Activated CD8-positive, alpha-beta T cell treated with anti-CD3 and anti-CD28 coated beads, Interleukin-2, amount 10 ng/mL, durations not matched to agents 7 days and 5 days (primary cell): Measurements from ENCODE around the gene TLCD4. TPM values are rescaled to one million over a fixed set of nuclear protein-coding genes. Genes with fewer than 3 reads are reported as not detected.

Experiments
- ATAC-seq: fragments of 150-1000 bp; cut with Tn5 transposase; one replicate; pipeline ENCODE4 v1.10.0; 2021; ENCODE audit warnings: moderate library complexity
- CTCF ChIA-PET: fragments of 350-600 bp; sonication (Branson Sonifier 250); formaldehyde crosslinking; loops from one replicate; lab custom pipeline; 2021; ENCODE audit warnings: antibody characterized with exemption; lab: Charles Lee
- POLR2A ChIA-PET: fragments of 350-600 bp; sonication (Branson Sonifier 250); formaldehyde crosslinking; loops from one replicate; lab custom pipeline; 2021; ENCODE audit warnings: antibody characterized with exemption; lab: Charles Lee
- DNase-seq: peaks from one replicate; pipeline ENCODE4 v3.0.0-alpha.2; 2020
- H3K27ac Mint-ChIP-seq: one replicate; pipeline ENCODE4 v1.8.0; 2021; ENCODE audit warnings: mild to moderate bottlenecking, mixed read lengths
- H3K27me3 Mint-ChIP-seq: one replicate; pipeline ENCODE4 v1.8.0; 2021; ENCODE audit warnings: low read depth, mixed read lengths
- H3K36me3 Mint-ChIP-seq: one replicate; pipeline ENCODE4 v1.8.0; 2021; ENCODE audit warnings: low read depth, mixed read lengths
- H3K4me1 Mint-ChIP-seq: one replicate; pipeline ENCODE4 v1.8.0; 2021; ENCODE audit warnings: low read depth, mixed read lengths
- H3K4me3 Mint-ChIP-seq: one replicate; pipeline ENCODE4 v1.8.0; 2021; ENCODE audit warnings: mild to moderate bottlenecking, mixed read lengths
- H3K9me3 Mint-ChIP-seq: one replicate; pipeline ENCODE4 v1.8.0; 2022; ENCODE audit warnings: mixed read lengths; ENCODE audit not compliant: insufficient read depth
- total RNA-seq, 2 experiments: library from RNA; stranded (reverse); gene quantifications; one replicate each; pipeline ENCODE4 v1.2.3, GENCODE V29; 2021

TLCD4 gene
- total RNA-seq, 2 experiments from 2014 or later: not detected

DNA sequence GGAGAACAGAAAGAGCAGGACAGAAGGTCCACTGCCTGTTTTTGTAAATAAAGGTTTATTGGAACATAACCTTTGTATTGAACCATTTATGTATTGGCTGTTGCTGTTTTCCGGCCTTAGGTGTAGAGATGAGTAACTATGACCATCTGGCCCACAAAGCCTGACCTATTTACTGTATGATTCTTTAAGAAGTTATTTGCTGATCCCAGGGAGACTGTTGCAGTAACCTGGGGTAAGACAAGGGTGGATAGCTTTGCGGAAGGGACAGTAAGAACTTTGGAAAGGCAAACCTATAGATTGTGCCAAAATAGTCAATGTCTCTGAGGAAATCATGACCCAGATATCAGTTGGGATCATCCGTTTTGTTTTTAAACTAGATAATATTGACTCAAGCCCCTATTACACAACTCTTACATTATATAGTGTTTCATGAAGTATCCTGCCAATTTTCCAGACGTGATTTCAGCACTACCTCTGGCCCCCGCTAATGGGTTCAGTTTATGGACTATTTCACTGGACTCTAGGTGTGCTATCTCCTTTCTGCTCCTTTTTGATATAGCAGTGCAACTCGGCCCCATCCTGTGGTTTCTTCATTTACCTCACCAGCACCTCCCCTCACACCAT is 20.8 kb upstream of the TLCD4 start:
- Mint-ChIP-seq H3K36me3 (no peaks in the 10 kb centered on the region), H3K9me3 (no peaks in the 10 kb centered on the region), H3K4me1 (no peaks in the 10 kb centered on the region), H3K27ac (no peak overlapping the region), H3K27me3 (peaks cover 6% of the 10 kb centered on the region), H3K4me3 (no peak overlapping the region)
- ATAC-seq (no peak), DNase-seq (no peak)
- POLR2A ChIA-PET: no interaction called here
- CTCF ChIA-PET: no interaction called here

DNA sequence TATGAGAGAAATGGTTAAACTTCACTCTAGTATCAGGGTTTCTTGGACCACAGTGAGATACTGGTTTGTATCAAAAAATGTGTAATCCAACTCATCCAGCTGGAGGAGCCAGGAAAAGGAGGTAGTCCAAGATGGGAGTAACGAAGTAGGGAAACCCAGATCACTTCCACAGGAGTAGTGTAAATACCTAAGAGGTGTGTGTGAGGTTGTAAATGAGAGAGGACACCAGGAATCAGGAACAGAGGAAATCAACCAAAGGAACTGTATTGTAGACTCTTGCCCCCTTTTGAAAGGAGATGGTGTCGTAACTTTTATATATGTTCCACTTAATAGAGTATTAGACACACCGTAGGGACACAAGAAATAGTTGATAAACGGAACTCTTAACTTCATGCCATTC is 19.7 kb upstream of the TLCD4 start:
- H3K27me3 Mint-ChIP-seq: peaks cover 6% of the 10 kb centered on the region
- CTCF ChIA-PET: no interaction called here
- H3K4me1 Mint-ChIP-seq: no peaks in the 10 kb centered on the region
- POLR2A ChIA-PET: no interaction called here
- DNase-seq (no peak), ATAC-seq (no peak)
- no peak overlapping the region for H3K27ac Mint-ChIP-seq
- H3K4me3 Mint-ChIP-seq: no peak overlapping the region
- H3K9me3 Mint-ChIP-seq: no peaks in the 10 kb centered on the region
- no peaks in the 10 kb centered on the region for H3K36me3 Mint-ChIP-seq

DNA sequence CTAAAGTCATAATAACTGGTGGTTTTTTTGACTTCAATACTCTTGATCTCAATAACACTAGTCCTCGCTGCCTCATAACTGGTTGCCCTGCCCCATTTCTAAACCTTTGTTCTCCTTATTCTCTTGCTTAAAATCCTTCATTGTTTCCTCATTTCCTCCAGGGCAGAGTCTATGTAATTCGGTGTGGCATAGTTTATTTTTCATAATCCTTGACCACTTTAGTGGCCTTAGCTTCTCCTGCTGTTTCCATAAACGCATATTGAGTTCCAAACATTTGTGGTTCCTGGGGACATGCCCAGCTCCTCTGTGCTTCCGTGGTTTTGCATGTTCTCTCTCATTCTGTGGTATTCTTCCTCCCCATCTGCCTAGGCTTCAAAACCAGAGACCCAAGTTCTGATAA is 19.0 kb upstream of the TLCD4 start:
- no peaks in the 10 kb centered on the region for H3K9me3 Mint-ChIP-seq

DNA sequence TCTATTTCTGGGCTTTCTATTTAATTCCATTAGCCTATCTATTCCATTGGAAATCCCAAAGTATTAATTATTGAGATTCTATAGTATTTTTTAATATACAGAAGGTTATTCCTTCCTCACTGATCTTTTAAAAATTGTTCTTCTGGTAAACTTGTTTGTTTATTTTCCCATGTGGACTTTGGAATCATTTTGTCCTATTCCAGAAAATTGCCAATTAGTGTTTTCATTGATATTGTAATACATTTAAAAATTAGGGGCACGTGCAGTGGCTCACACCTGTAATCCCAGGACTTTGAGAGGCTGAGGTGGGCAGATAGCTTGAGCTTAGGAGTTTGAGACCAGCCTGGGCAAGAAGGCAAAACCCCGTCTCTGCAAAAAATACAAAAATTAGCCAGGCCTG is 8.4 kb upstream of the TLCD4 start:
- POLR2A ChIA-PET: no interaction called here

More for the DNA sequence above, 19.0 kb upstream of the TLCD4 start:
- H3K36me3 Mint-ChIP-seq: no peaks in the 10 kb centered on the region
- ChIA-PET CTCF (no interaction called here), POLR2A (no interaction called here)
- H3K27me3 Mint-ChIP-seq: peaks cover 6% of the 10 kb centered on the region
- ATAC-seq (no peak), DNase-seq (no peak)
- H3K4me1 Mint-ChIP-seq: no peaks in the 10 kb centered on the region
- no peak overlapping the region for H3K4me3 Mint-ChIP-seq
- H3K27ac Mint-ChIP-seq: no peak overlapping the region

DNA sequence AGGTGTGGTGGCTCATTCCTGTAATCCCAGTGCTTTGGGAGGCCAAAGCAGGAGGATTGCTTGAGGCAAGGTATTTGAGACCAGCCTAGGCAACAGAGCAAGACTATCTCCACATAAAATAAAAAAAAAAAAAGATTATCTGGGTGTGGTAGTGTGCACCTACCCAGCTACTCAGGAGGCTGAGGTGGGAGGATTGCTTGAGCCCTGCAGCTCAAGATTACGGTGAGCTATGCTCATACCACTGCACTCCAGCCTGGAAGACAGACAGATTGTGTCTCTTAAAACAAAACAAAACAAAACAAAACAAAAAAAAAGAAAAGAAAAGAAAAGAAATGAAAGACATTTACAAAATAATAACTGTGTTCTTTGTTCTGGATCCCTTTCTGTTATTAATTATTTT is 6.1 kb upstream of the TLCD4 start:
- H3K27ac Mint-ChIP-seq: no peak overlapping the region
- H3K4me3 Mint-ChIP-seq: no peak overlapping the region
- H3K36me3 Mint-ChIP-seq: no peaks in the 10 kb centered on the region
- ATAC-seq: no peak
- peaks cover 23% of the 10 kb centered on the region for H3K27me3 Mint-ChIP-seq
- H3K9me3 Mint-ChIP-seq: no peaks in the 10 kb centered on the region
- POLR2A ChIA-PET: no interaction called here
- CTCF ChIA-PET: no interaction called here
- no peak for DNase-seq
- H3K4me1 Mint-ChIP-seq: no peaks in the 10 kb centered on the region

More for the DNA sequence above, 8.4 kb upstream of the TLCD4 start:
- no peaks in the 10 kb centered on the region for H3K4me1 Mint-ChIP-seq
- DNase-seq (no peak), ATAC-seq (no peak)
- H3K9me3 Mint-ChIP-seq: no peaks in the 10 kb centered on the region
- peaks cover 15% of the 10 kb centered on the region for H3K27me3 Mint-ChIP-seq
- H3K27ac Mint-ChIP-seq: no peak overlapping the region
- CTCF ChIA-PET: no interaction called here
- no peak overlapping the region for H3K4me3 Mint-ChIP-seq
- no peaks in the 10 kb centered on the region for H3K36me3 Mint-ChIP-seq

DNA sequence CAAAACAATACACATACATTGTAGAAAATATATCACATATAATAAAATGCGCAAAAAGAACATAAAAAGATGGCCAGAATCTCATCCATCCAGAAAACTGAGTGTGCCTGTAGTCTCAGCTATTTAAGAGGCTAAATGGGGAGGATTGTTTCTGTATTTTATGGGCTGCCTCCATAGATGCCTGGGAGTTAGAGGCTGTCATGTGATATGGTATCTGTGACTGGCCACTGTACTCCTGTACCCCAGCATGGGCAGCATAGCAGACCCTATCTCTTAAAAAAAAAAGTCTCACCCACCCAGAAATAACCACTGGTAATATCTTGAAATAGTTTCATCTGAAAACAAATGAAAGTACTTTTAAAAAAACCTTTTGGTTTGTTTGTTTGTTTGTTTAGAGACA is 3.5 kb upstream of the TLCD4 start:
- CTCF ChIA-PET: no interaction called here
- H3K27me3 Mint-ChIP-seq: peaks cover 36% of the 10 kb centered on the region
- ATAC-seq (no peak), DNase-seq (no peak)
- no peak overlapping the region for H3K4me3 Mint-ChIP-seq
- POLR2A ChIA-PET: no interaction called here
- H3K27ac Mint-ChIP-seq: no peak overlapping the region
- H3K4me1 Mint-ChIP-seq: peaks cover 3% of the 10 kb centered on the region
- no peaks in the 10 kb centered on the region for H3K9me3 Mint-ChIP-seq
- H3K36me3 Mint-ChIP-seq: no peaks in the 10 kb centered on the region

DNA sequence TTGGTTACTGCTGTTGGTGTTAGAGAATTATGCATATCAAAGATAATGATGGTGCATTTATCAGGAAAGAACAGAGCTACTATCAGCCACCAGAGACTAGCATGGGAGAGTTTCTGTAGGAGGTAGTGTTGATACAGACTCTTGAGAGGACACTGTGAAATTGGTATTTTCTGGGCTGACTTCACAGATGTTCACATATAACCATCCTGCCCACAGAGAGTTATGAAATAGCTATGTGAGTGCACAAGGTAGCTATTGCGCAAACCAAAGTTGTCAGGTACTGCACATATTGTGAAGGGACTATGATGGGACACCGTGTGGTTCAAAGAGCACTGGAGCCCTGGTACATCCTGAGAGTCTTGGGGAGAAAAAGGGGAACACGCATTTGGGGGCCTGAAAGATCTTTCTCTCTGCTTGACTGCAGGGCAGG is 1.4 kb upstream of the TLCD4 start:
- Mint-ChIP-seq H3K36me3 (no peaks in the 10 kb centered on the region), H3K4me3 (no peak overlapping the region), H3K27ac (no peak overlapping the region), H3K4me1 (peaks cover 3% of the 10 kb centered on the region), H3K27me3 (peaks cover 52% of the 10 kb centered on the region), H3K9me3 (no peaks in the 10 kb centered on the region)
- ChIA-PET POLR2A (no interaction called here), CTCF (interaction anchor here (1.1 to 4.8 kb wide), 4 partner anchors 15 to 118 kb away, joined by 3 to 18 read pairs (median 4); partner anchors contain the start of gene RWDD3)
- no peak for ATAC-seq
- no peak for DNase-seq

DNA sequence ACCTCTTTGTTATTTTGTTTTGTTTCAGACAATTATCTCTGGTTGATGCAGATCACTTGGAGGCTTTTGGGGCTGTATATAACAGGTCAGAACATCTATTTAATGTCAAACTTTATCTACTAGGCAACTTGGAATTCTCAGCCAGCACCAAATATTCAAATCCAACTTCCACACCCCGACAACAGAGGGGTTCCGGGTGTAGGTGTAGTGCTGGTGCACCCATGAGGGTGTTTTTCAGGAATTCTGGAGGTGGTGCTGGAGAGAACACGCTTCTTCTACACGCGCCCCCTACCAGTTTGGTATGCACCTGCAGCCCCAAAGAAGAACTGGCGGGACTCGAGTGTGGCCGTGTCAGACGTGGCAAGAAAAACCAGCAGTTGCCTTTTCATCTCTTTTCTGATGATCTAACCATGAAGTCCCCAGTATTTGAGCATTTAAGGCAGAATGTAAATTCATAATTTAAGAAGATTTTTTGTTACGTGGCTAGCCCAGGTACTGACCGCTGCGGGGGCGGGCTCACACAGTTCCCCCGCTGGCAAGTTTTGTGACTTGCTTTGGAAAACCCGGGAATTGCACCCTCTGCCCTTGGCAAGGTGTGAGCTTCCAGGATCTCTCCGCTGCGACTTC is 462 bp upstream of the TLCD4 start:
- Mint-ChIP-seq H3K36me3 (no peaks in the 10 kb centered on the region), H3K4me3 (peak overlapping the region; percentile 72), H3K4me1 (peaks cover 3% of the 10 kb centered on the region), H3K9me3 (no peaks in the 10 kb centered on the region), H3K27me3 (peaks cover 52% of the 10 kb centered on the region), H3K27ac (no peak overlapping the region)
- DNase-seq (peak; percentile 56), ATAC-seq (peak; percentile 55)
- ChIA-PET POLR2A (interaction anchor here (0.9 kb wide), 1 partner anchor 117 kb away, joined by 3 read pairs; the partner anchor contains the start of gene RWDD3), CTCF (interaction anchor here (1.1 to 4.8 kb wide), 5 partner anchors 14 to 262 kb away, joined by 3 to 18 read pairs (median 3); partner anchors contain the start of gene RWDD3)

DNA sequence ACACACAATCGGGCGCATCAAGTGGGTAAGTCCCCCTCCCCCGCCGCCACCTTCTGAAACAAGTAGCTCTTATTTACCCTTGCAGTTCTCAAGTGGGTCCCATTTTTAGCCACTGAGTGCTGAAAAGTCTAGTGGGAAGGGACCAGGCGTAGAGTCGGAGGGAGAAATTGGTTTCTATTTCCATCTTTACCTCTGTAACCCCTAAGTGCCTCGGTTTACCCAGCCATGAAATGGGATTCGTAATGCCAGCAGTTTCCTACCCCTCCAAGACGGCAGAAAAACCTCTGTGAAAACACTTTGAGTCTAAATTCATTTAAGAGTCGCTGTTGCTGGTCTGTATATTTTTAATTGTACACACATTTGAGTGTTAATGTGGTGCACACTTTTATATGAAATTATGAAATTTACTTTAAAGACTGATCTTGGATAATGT is 928 bp downstream of the TLCD4 start:
- Mint-ChIP-seq H3K4me1 (peaks cover 3% of the 10 kb centered on the region), H3K27ac (no peak overlapping the region), H3K9me3 (no peaks in the 10 kb centered on the region), H3K4me3 (peak overlapping the region; percentile 66), H3K27me3 (peaks cover 48% of the 10 kb centered on the region), H3K36me3 (no peaks in the 10 kb centered on the region)
- ChIA-PET POLR2A (no interaction called here), CTCF (interaction anchor here (0.6 to 4.8 kb wide), 3 partner anchors 34 to 263 kb away, joined by 3 to 18 read pairs (median 3); no protein-coding TSS in a partner anchor)
- no peak for ATAC-seq
- no peak for DNase-seq

DNA sequence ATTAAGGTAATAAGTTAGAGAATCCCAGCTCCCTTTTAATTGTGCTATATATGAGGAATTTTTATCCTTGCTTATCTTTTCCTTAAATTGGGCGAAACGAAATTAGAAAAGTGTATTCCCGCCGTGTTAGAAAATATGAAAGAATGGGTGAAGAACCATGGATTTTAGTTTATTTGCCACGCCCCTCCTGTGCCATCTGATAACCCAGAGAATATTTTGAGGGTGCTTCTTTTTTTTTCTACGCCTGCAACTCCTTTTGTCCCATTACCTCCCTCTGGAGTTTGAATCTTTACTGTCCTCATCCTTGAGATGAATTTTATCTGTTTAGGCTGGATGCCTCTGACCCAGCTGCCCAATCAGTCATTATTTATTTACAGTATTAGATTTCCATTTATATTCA is 1.6 kb downstream of the TLCD4 start:
- POLR2A ChIA-PET: no interaction called here

DNA sequence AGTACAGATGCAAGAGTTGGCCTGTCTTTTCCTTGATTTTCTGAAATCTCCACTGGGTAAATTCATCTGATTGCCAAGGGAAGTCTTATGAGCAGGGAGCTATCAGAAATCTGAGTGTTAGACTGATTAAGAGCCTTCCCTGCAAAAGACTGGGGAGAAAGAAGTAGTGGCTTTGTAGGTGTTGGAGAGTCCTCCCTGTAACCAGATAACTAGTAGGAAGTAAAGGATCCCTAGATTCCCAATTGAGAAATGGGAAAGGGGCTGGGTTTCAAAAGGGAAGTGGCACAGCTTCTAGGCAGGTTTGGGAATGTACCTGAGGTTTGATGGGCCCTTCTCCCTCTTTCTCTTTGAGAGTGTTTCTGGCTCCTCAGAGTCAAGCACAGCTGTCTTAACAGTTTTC is 2.1 kb downstream of the TLCD4 start:
- H3K36me3 Mint-ChIP-seq: no peaks in the 10 kb centered on the region
- no peak overlapping the region for H3K4me3 Mint-ChIP-seq
- H3K27me3 Mint-ChIP-seq: peaks cover 46% of the 10 kb centered on the region
- DNase-seq: no peak
- H3K4me1 Mint-ChIP-seq: peaks cover 3% of the 10 kb centered on the region
- no peak overlapping the region for H3K27ac Mint-ChIP-seq
- ChIA-PET POLR2A (no interaction called here), CTCF (interaction anchor here (4.8 kb wide), 1 partner anchor 35 kb away, joined by 18 read pairs; no protein-coding TSS in a partner anchor)
- H3K9me3 Mint-ChIP-seq: no peaks in the 10 kb centered on the region
- no peak for ATAC-seq

More for the DNA sequence above, 1.6 kb downstream of the TLCD4 start:
- CTCF ChIA-PET: interaction anchor here (4.8 kb wide), 1 partner anchor 34 kb away, joined by 18 read pairs; no protein-coding TSS in a partner anchor
- no peak for ATAC-seq
- no peaks in the 10 kb centered on the region for H3K9me3 Mint-ChIP-seq
- no peak for DNase-seq
- no peak overlapping the region for H3K27ac Mint-ChIP-seq
- peaks cover 3% of the 10 kb centered on the region for H3K4me1 Mint-ChIP-seq
- no peak overlapping the region for H3K4me3 Mint-ChIP-seq
- no peaks in the 10 kb centered on the region for H3K36me3 Mint-ChIP-seq
- H3K27me3 Mint-ChIP-seq: peaks cover 46% of the 10 kb centered on the region

DNA sequence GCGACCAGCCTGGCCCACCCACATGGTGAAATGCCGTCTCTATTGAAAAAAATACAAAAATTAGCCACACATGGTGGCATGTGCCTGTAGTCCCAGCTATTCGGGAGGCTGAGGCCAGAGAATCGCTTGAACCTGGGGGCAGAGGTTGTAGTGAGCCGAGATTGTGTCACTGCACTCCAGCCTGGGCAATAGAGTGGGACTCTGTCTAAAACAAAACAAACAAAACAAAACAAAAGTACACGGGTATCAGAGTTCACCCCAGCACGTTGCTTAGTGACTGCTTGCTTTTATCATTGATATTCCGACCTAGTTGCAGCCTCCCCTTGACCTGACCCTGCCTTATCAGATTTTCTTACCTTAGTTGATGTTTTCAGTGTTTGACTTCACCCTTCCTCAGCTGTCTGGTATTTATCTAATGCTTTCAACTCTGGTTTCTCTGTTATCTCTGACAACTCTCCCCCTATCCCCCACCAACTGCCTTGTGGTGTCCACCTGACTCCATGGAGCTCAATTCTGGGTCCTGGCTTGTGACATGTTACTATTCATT is 5.1 kb downstream of the TLCD4 start:
- no peak overlapping the region for H3K4me3 Mint-ChIP-seq
- ChIA-PET POLR2A (no interaction called here), CTCF (no interaction called here)
- H3K27ac Mint-ChIP-seq: no peak overlapping the region
- no peaks in the 10 kb centered on the region for H3K36me3 Mint-ChIP-seq
- H3K9me3 Mint-ChIP-seq: no peaks in the 10 kb centered on the region
- DNase-seq: no peak
- H3K27me3 Mint-ChIP-seq: peaks cover 35% of the 10 kb centered on the region
- no peak for ATAC-seq
- H3K4me1 Mint-ChIP-seq: peaks cover 4% of the 10 kb centered on the region
